Measurements from ENCODE around the gene FCHO1. TPM values are rescaled to one million over a fixed set of nuclear protein-coding genes. Genes with fewer than 3 reads are reported as not detected.

The FCHO1 gene
- total RNA-seq, 2 experiments from 2014 or later: 36.9 to 38.5 TPM

GRCh38 chr19:17754634-17755442 lies 3.6 kb downstream of the FCHO1 start:
- ChIA-PET CTCF (interaction anchor here (0.6 to 1.5 kb wide), 3 partner anchors 13 to 52 kb away, joined by 3 to 5 read pairs (median 5); no protein-coding TSS in a partner anchor), POLR2A (interaction anchor here (0.5 kb wide), 1 partner anchor 18 kb away, joined by 7 read pairs; no protein-coding TSS in a partner anchor)

- ChIA-PET POLR2A (no interaction called here), CTCF (interaction anchor here (1.4 kb wide), 1 partner anchor 39 kb away, joined by 5 read pairs; no protein-coding TSS in a partner anchor)
Measured at GRCh38 chr19:17755443-17755890, 4.2 kb downstream of the FCHO1 start.

DNA sequence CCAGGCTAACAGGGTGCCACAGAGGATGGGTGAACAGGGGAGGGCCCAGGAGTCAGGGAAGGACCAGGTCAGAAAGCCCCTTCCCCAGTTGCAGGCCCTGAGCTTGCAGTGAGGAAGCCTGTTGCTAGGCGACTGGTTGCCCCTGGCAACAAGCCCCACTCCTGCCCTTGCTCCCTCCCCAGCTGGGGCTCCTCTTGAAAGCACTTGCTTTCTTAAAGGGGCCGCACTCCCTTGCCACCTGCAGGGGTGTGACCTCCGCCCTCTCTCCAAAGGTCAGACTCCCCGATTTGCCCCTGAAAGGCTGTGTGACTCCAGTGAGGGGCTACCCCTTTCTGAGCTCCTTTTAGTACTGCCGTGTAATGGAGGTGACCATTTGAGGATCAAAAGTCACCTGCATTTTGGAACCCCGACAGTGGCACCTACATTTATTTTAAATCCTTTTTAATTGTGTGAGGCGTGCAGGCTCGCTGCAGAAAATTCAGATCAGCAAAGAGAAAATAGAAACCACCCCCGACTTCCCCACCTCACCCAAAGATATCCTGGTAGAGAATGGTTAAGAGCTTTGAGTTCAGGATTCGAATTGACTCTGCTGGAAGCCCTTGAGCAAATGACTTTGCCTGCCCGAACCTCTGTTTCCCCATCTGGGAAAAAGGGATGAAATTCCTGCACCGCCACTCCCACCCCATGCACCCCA lies 4.8 kb downstream of the FCHO1 start:
- ChIA-PET CTCF (no interaction called here), POLR2A (interaction anchor here (1.0 kb wide), 1 partner anchor 103 kb away, joined by 6 read pairs; no protein-coding TSS in a partner anchor)

DNA sequence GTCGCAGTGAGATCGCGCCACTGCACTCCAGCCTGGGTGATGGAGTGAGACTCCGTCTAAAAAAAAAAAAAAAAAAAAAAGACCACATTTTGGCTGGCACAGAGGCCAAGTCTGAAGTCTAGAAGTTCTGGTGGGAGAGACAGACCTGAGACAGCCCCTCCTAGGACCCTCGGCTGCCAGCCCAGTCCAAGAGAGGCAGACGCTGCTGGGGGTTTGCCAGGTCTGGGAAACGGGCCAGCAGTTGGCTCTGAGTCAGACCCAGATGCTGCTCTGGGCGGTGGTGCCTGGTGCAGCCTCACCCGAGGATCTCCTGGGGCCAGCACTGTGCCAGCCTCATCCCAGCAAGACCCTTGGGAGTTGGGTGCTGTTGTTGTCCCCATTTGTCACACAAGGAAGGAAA lies 5.8 kb downstream of the FCHO1 start:
- ChIA-PET POLR2A (interaction anchor here (1.0 kb wide), 1 partner anchor 102 kb away, joined by 6 read pairs; no protein-coding TSS in a partner anchor), CTCF (interaction anchor here (0.7 kb wide), 2 partner anchors 12 to 1265 kb away, joined by 3 to 4 read pairs; no protein-coding TSS in a partner anchor)

GRCh38 chr19:17758515-17758914 lies 7.2 kb downstream of the FCHO1 start:
- CTCF ChIA-PET: no interaction called here

DNA sequence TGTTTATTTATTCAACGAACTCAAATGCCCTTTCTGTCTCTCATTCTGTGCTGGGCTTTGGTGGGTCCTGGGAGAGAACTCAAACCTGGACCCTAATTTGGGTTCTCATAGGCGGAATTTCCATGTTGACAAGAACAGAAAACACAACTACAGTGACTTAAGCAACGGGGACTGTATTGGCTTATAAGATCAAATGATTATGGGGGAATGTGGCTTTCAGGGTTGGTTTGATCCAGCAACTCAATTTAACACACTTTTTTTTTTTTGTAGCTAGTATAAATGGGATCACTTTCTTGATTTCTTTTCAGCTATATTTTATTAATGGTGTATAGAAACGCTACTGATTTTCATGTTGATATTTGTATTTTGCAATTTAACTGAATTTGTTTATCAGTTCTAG lies 9.9 kb downstream of the FCHO1 start:
- POLR2A ChIA-PET: no interaction called here
- CTCF ChIA-PET: no interaction called here

More at GRCh38 chr19:17758515-17758914, 7.2 kb downstream of the FCHO1 start:
- POLR2A ChIA-PET: interaction anchor here (0.6 kb wide), 1 partner anchor 308 kb away, joined by 13 read pairs; no protein-coding TSS in a partner anchor

DNA sequence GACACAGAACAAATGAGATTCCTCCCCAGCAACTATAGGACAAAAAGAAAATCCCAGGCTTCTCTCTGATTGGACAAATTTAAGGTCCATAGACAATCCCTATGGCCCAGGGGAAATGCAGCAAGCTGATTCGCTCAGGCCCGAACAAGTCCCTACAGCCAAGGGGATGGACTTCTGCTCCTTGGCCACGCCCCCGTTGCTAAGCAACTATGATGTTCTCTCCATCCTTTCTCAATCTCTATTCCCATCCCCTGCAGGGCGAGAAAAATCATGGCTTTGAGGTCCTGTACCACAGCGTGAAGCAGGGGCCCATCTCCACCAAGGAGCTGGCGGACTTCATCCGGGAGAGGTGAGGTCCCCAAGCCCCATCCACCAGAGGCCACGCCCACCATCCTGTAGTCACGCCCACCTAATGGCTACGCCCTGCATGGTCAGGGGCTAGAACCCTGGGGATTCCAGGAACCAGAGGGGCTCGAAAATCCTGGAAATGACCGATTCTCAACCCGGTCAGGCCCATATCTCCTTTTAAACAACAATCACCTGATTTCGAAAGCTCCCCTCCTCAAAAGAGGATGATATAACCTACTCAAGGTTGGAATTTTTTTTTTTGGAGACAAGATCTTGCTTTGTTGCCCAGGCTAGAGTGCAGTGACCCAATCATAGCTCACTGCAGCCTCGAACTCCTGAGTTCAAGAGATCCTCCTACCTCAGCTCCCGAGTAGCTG lies 11.4 kb downstream of the FCHO1 start:
- ChIA-PET POLR2A (interaction anchor here (0.6 kb wide), 1 partner anchor 369 kb away, joined by 12 read pairs; no protein-coding TSS in a partner anchor), CTCF (interaction anchor here (0.5 to 0.6 kb wide), 2 partner anchors 18 to 146 kb away, joined by 3 to 4 read pairs; no protein-coding TSS in a partner anchor)

DNA sequence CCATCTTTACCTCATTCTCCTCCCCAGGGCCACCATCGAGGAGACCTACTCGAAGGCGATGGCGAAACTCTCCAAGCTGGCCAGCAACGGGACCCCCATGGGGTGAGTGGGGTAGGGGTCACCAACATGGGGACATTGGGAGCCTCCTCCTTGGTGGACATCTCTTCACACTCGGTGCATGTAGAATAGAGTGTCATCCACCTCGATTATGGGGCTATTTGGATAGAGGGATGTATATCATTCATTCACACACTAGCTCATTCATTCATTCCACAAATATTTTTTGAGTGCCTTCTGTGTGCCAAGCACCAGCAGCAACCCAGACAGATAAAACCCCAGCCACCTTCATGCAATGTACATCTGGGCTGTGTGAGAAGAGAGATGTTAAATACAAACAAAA lies 13.1 kb downstream of the FCHO1 start:
- POLR2A ChIA-PET: interaction anchor here (0.7 kb wide), 1 partner anchor 216 kb away, joined by 4 read pairs; no protein-coding TSS in a partner anchor
- CTCF ChIA-PET: interaction anchor here (0.8 to 1.4 kb wide), 2 partner anchors 10 to 20 kb away, joined by 3 read pairs; no protein-coding TSS in a partner anchor

DNA sequence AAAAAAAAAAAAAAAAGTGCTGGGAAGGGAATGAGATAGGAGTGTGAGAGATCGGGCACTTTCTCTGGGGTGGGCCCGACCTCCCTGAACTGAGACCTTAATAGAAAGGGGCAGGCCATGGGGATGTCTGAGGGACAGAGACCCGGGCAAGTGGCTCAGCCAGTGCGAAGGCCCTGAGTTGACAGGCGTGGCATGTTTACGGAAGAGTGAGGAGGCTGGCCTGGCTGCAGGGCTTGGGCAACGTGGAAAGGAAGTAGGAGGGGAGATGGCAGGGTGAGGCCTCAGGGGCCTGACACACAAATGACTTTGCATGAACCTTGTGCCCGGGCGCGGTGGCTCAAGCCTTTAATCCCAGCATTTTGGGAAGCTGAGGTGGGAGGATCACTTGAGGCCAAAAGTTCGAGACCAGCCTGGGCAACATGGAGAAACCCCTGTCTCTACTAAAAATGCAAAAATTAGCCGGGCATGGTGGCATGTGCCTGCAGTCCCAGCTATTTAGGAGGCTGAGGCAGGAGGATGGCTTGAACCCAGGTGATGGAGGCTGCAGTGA lies 13.9 kb downstream of the FCHO1 start:
- ChIA-PET POLR2A (interaction anchor here (0.7 kb wide), 1 partner anchor 217 kb away, joined by 4 read pairs; no protein-coding TSS in a partner anchor), CTCF (interaction anchor here (0.6 to 1.4 kb wide), 2 partner anchors 19 to 22 kb away, joined by 3 read pairs; no protein-coding TSS in a partner anchor)

DNA sequence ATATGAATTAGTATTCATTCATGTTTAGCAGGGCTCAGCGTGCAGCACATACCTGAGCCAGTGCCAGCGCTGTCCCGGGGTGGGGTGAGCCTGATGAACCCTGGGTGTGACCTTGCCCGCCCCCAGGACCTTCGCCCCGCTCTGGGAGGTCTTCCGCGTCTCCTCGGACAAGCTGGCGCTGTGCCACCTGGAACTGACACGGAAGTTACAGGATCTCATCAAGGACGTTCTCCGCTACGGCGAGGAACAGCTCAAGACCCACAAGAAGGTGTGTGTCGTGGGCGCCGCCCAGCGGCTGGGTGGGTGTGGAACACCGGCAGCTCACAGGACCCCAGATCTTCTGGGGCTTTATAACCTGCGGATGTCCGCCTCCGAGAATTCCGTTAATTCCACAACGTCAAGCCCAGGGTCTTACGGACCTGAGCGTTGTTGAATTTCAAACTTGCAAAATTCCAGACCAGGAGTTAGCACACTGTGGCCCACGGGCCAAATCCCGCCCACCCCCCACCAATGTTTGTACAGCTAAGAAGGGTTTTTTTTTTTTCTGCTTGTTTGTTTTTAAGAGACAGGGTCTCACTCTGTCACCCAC lies 15.4 kb downstream of the FCHO1 start:
- POLR2A ChIA-PET: interaction anchor here (0.6 kb wide), 2 partner anchors 48 to 78 kb away, joined by 3 to 4 read pairs; partner anchors contain the start of gene MAP1S

DNA sequence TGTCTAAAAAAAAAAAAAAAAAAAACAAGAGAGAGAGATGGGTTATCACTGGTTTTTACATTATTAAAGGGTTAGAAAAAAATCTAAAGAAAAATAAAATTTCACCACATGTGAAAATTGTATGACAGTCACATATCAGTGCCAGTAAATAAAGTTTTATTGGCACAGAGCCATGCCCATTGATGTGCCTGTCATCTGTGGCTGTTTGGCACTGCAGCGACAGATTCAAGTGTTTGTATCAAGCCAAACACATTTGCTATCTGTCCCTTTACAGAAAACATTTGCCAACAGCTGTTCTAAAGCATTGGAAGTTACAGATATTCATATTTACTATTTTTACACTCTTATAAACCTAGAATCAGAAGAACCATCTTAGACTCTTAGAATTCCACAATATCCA lies 16.3 kb downstream of the FCHO1 start:
- ChIA-PET POLR2A (no interaction called here), CTCF (no interaction called here)

More for the DNA sequence above, 15.4 kb downstream of the FCHO1 start:
- CTCF ChIA-PET: interaction anchor here (0.6 to 1.8 kb wide), 4 partner anchors 18 to 87 kb away, joined by 3 to 10 read pairs (median 4); partner anchors contain the start of gene B3GNT3

DNA sequence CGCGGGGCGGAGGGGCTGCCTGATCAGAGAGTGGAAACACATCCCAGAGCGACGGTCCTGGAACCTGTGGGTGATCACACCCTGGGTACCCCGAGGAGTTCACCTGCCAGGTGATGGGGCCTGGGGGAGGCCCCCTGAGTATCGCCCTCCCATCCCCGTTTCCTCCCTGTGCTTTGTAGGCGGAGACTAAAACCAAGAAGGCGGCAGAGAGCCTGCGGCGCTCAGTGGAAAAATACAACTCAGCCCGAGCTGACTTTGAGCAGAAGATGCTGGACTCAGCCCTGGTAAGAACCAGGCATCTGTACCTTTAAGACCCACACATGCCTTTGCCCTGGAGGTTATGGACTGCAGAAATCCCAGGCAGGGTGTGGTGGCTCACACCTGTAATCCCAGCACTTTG lies 19.3 kb downstream of the FCHO1 start:
- CTCF ChIA-PET: no interaction called here

GRCh38 chr19:17772172-17772571 lies 20.9 kb downstream of the FCHO1 start:
- ChIA-PET CTCF (interaction anchor here (0.6 kb wide), 1 partner anchor 76 kb away, joined by 3 read pairs; no protein-coding TSS in a partner anchor), POLR2A (no interaction called here)

More for the DNA sequence above, 19.3 kb downstream of the FCHO1 start:
- POLR2A ChIA-PET: no interaction called here

DNA sequence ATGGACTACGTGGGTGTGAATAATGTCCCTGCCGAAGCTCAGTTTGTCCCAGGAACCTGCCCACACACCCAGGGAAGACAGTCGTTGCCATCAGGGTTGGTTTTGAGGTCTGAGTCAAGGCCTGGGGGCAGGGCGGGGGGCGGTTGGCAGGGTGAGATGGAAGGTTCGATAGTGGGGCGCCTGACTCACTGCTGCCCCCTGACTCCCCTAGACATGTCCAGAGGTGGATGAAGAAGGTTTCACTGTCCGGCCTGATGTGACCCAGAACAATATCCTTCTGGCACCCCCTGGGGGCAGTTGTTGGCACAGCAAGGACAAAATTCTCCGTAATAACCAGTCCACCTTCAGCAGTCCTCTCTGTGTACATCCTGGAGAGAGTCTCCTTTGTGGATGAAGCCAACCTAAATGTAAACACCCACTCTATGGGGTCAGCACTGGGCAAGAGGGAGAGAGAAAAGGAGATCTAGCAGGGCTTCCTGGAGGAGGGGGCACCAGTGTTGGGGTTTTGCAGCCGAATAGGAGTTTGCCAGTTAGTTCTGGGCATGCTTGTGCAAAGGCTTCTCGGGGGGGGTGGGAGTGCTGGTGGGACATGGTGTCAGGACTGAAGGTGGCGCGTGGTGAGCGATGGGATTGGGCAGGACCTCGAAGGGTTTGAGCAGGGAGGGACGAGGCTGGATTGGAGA lies 24.1 kb downstream of the FCHO1 start:
- ChIA-PET CTCF (interaction anchor here (0.5 to 2.1 kb wide), 8 partner anchors 11 to 137 kb away, joined by 3 to 6 read pairs (median 3); partner anchors contain the start of gene FCHO1), POLR2A (no interaction called here)

GRCh38 chr19:17775991-17776803 lies 24.9 kb downstream of the FCHO1 start:
- CTCF ChIA-PET: interaction anchor here (0.5 to 2.1 kb wide), 4 partner anchors 50 to 79 kb away, joined by 3 to 6 read pairs (median 4); no protein-coding TSS in a partner anchor
- POLR2A ChIA-PET: interaction anchor here (0.5 kb wide), 1 partner anchor 15 kb away, joined by 3 read pairs; no protein-coding TSS in a partner anchor

DNA sequence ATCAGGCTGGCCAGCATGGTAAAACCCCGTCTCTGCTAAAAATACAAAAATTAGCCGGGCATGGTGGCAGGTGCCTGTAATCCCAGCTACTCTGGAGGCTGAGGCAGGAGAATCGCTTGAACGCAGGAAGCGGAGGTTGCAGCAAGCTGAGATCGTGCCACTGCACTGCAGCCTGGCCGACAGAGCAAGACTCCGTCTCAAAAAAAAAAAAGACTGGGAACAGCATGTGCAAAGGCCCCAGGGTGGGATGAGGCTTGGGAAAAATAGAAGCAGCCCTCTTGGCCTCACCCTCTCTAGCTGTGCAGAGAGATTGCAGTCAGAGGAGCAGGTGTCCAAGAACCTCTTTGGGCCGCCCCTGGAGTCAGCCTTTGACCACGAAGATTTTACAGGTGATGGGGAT lies 26.6 kb downstream of the FCHO1 start:
- CTCF ChIA-PET: interaction anchor here (0.7 kb wide), 1 partner anchor 25 kb away, joined by 4 read pairs; no protein-coding TSS in a partner anchor
- POLR2A ChIA-PET: interaction anchor here (0.6 kb wide), 1 partner anchor 440 kb away, joined by 4 read pairs; no protein-coding TSS in a partner anchor

All from activated CD8-positive, alpha-beta memory T cell treated with anti-CD3 and anti-CD28 coated beads for 36 hours (primary cell).